Activated CD8-positive, alpha-beta memory T cell treated with anti-CD3 and anti-CD28 coated beads, Interleukin-2, amount 50 U/mL, for 24 hours (primary cell): ENCODE measurements around the gene CHRM2.

Experiments
- DNase-seq: peaks from one replicate; pipeline ENCODE4 v3.0.0-alpha.2; 2020; ENCODE audit errors: extremely low read depth

The CHRM2 gene

GRCh38 chr7:136894789-136895188, 26.3 kb downstream of the CHRM2 start:
- no peak for DNase-seq

GRCh38 chr7:136897676-136898075, 29.2 kb downstream of the CHRM2 start:
- DNase-seq = no peak

- DNase-seq = no peak
Observed at GRCh38 chr7:136900005-136900404, 31.6 kb downstream of the CHRM2 start.

DNA sequence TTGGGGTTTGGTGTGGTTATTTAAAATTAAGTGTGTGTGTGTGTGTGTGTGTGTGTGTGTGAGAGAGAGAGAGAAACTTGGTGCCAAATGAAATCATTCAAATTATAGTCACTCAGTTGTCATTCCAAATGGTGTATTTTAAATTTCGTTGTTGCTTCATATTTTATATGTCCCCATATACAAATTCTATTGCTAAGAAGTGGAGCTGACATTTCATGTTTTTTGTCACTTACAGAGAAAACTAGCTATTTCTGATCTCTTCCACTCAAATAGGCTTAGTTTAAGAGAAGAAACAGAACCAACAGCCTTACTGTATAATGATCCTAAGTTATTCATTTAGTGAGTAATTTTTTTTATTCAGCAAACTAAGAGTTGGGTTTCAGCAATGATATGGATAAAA, 42.3 kb downstream of the CHRM2 start:
- no peak for DNase-seq

- DNase-seq = no peak
Observed at GRCh38 chr7:136911344-136911743, 42.9 kb downstream of the CHRM2 start.

GRCh38 chr7:136912339-136912738, 43.9 kb downstream of the CHRM2 start:
- no peak for DNase-seq

DNA sequence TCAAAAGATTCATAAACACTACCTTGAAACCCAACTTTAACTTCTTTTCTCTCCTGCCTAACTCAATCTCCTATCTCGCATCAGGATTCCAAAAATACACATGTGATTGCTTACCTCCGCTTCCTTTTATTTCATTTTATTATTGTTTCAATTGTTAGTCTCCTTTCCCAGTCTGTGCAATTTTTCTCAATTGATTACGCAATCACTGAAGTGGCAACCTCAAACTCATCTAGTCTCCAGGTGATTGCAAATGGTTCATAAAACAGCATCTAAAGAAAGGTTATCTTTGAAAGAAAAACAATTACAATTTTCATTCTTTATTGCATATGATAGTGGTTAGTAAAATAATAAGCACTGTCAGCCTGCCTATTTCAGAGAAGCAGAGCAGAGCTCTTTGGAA, 45.6 kb downstream of the CHRM2 start:
- DNase-seq = no peak

GRCh38 chr7:136919820-136920219, 51.4 kb downstream of the CHRM2 start:
- DNase-seq = no peak

DNA sequence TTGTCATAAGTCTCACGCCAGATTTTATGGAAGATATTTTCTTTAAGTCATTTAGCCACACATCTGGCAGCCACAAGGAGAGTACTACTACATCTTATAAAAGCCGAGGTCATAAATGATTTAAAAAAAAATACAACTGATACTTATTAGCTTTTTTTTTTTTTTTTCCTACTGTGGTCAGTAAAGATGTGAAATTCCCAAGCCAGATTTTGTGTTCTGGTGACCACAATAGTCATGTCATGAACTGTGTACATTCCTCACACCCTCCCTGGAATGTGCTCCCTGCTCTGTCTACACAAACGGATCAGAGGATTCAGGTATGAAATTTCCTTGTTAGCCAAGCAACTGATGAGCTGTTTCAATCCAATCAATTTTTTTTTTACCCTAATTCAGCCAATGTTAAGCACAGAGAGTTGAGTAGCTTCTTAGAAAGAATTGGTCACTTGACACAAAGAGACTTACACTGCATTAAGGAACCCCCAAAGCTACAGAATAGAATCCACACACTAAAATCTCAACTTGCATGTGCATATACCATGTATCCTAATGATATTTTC, 54.7 kb downstream of the CHRM2 start:
- no peak for DNase-seq

- no peak for DNase-seq
Observed at GRCh38 chr7:136925044-136925443, 56.6 kb downstream of the CHRM2 start.

DNA sequence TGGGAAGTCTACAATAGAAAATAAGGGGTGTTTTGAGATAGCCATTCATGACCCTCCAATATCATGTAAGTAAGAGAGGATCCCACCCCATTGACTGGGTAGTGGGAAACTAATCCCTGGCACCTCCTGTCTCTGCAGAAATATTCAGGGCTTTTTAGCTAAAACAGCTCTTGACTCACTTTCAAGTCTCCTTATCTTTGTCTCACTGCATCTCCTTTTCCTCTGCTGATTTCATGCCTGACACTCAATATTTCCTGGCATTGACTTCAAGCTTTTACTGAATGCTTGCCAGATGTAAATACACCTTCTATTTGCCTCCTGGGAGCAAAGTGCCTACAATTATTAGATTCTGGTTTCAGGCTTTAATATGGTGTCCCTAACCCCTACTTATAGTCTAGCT, 57.1 kb downstream of the CHRM2 start:
- no peak for DNase-seq

GRCh38 chr7:136931169-136931867, 62.9 kb downstream of the CHRM2 start:
- DNase-seq = no peak

DNA sequence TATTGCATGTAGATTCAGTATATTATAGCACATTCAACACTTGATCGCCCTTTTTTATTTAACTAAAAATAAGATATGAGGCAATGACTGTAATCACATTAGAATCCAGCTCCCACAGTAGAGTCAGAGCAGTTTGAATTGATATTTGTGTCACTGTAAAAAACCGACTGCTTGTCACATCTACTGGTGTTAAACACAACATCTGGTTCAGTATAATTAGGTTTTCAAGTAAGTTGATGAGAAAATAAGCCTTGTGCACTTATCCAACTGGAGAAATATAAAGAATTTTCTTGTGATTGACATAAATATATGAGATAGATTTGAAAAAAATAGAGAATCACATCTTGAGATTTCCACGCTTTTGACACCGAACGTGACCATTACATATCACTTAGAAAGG, 69.0 kb downstream of the CHRM2 start:
- DNase-seq = no peak

DNA sequence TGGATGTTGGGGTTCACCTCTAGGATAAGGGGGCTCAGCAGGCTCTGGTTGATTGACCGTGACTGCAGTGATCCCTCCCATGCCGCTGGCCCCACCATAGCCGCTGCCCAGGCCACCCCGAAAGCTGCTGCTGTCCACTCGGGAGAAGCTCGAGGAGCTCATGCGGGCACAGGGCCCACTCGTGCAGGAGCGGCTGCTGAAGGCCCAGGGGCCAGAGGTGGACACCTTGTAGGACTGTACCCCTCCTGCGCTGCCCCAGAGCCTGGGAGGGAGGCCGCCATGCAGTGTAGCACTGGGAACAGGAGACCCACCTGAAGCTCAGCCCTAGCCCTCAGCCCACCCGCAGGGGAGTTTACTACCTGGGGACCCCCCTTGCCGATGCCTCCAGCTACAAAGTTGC, 70.0 kb downstream of the CHRM2 start:
- no peak for DNase-seq

GRCh38 chr7:136940122-136940521, 71.7 kb downstream of the CHRM2 start:
- no peak for DNase-seq

GRCh38 chr7:136940917-136941316, 72.5 kb downstream of the CHRM2 start:
- no peak for DNase-seq

- no peak for DNase-seq
Observed at GRCh38 chr7:136941816-136942215, 73.4 kb downstream of the CHRM2 start.

DNA sequence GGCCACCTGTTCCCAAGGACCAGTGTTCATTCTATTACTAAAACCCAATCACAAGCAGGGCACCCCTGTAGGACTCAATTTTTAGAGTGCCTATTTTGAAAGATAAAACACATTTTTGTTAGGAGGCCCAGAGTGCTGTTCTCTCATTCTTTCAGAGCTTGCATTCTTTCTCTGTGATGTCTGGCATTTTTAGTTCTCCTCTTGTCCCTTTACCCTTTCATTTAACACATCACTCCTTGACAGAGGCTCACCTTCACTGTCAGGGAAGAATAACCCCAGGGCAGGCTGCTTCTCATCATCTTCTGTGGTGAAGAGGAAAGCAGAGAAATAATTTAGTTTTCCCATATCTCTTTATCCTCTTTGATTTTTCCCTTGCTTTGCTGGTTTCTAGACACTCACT, 73.9 kb downstream of the CHRM2 start:
- no peak for DNase-seq

- DNase-seq = no peak
Observed at GRCh38 chr7:136942994-136943393, 74.5 kb downstream of the CHRM2 start.

- no peak for DNase-seq
Observed at GRCh38 chr7:136947347-136947746, 78.9 kb downstream of the CHRM2 start.

DNA sequence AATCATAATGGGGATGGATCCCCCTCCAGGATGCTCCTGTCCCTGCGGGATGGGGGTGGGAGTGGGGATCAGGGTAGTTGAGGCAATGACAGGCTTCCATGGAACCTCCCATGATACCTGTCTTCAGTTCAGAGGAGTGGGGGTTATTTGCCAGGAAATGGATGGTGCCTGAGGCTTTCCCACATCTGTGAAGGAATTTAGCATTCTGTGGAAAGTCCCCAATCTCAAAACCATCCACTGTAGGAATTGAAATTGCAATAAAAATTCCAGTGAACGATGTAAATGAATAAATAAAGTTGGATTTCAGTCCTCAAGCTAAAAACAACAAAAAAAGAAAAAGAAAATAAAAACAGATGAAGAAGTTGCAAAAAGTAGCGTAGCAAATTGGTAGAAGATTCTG, 81.9 kb downstream of the CHRM2 start:
- no peak for DNase-seq

GRCh38 chr7:136953386-136953785, 84.9 kb downstream of the CHRM2 start:
- no peak for DNase-seq

- no peak for DNase-seq
Observed at GRCh38 chr7:136956232-136956631, 87.8 kb downstream of the CHRM2 start.

DNA sequence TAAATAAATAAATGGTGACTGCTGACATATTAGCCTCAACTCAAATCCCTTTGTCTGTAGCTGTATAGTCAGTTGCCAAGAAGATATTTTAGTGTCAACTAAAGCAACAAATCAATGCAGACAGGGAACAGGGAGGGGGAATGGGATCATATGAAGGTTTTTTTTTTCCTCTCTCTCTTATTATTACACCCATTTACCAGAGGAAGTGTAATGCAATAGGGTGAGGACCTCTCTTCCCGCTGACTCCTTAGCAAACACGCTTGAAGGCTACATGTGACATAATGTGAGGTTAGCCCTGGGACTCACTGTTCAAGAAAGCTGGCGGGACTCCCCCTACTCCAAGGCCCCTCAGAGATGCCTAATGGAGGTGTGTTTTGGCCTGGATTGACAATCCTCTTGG, 88.2 kb downstream of the CHRM2 start:
- DNase-seq = no peak
